ENCODE results near the gene PTPRK.

- TF ChIP-seq CTCF (conservative IDR thresholded peaks at IDR 0.05) (no peak), EZH2 (IDR thresholded peaks at IDR 0.05; ENCODE audit: low read depth) (no peak)
These were observed 512.7 kb downstream of the PTPRK start for GRCh38 chr6:128007658-128008057.
